HUES48 (cell line): ENCODE results near the gene IGSF1.
A peak's percentile ranks its signal among the peaks of the same experiment; 100 is the strongest.
"Not testable (repeated sequence)": the region's sequence is repeated elsewhere in the genome, so short reads cannot be mapped to it uniquely, and the experiment has no call there.

Experiments used
- H3K27ac ChIP-seq: one replicate; pipeline ENCODE4 v1.7.0; 2013; ENCODE audit warnings: low read depth, low read length, inconsistent platforms
- H3K27me3 ChIP-seq: 2 replicates; pipeline ENCODE4 v1.6.1; 2013; ENCODE audit warnings: mild to moderate bottlenecking, low read length; ENCODE audit not compliant: control insufficient read depth, insufficient read depth
- H3K36me3 ChIP-seq: 2 replicates; pipeline ENCODE4 v1.6.1; 2013; ENCODE audit warnings: low read length; ENCODE audit not compliant: control insufficient read depth, insufficient read depth
- H3K4me1 ChIP-seq: 2 replicates; pipeline ENCODE4 v1.6.1; 2013; ENCODE audit warnings: mild to moderate bottlenecking, low read length; ENCODE audit not compliant: control insufficient read depth, insufficient read depth
- H3K4me3 ChIP-seq: 2 replicates; pipeline ENCODE4 v1.5.1; 2013; ENCODE audit warnings: mild to moderate bottlenecking, low read depth, low read length
- H3K9ac ChIP-seq: 2 replicates; pipeline ENCODE4 v1.6.1; 2013; ENCODE audit warnings: mild to moderate bottlenecking, low read depth, low read length, moderate library complexity
- H3K9me3 ChIP-seq: 2 replicates; pipeline ENCODE4 v1.6.1; 2013; ENCODE audit warnings: low read length; ENCODE audit not compliant: control insufficient read depth, insufficient read depth

IGSF1 gene

GRCh38 chrX:131271826-131272225 is 17.3 kb downstream of the IGSF1 start:
- peaks cover 6% of the 10 kb centered on the region; the same call in 1 of the 2 replicates for H3K36me3 ChIP-seq
- no peaks in the 10 kb centered on the region for H3K27me3 ChIP-seq
- H3K4me1 ChIP-seq, result peaks cover 15% of the 10 kb centered on the region
- H3K9ac ChIP-seq, result no peak overlapping the region
- no peak overlapping the region for H3K27ac ChIP-seq
- H3K9me3 ChIP-seq, result no peaks in the 10 kb centered on the region
- H3K4me3 ChIP-seq, result no peak overlapping the region

- Histone ChIP-seq H3K4me1 (peaks cover 15% of the 10 kb centered on the region), H3K9ac (no peak overlapping the region), H3K36me3 (peaks cover 6% of the 10 kb centered on the region; the same call in 1 of the 2 replicates), H3K9me3 (no peaks in the 10 kb centered on the region), H3K27ac (no peak overlapping the region), H3K4me3 (no peak overlapping the region), H3K27me3 (no peaks in the 10 kb centered on the region)
Measured at GRCh38 chrX:131271274-131271673, 17.8 kb downstream of the IGSF1 start.

GRCh38 chrX:131270080-131270479 is 19.0 kb downstream of the IGSF1 start:
- no peak overlapping the region for H3K27ac ChIP-seq
- no peak overlapping the region for H3K9ac ChIP-seq
- H3K9me3 ChIP-seq, result no peaks in the 10 kb centered on the region
- no peaks in the 10 kb centered on the region for H3K27me3 ChIP-seq
- H3K4me1 ChIP-seq, result peaks cover 15% of the 10 kb centered on the region
- H3K4me3 ChIP-seq, result no peak overlapping the region
- peaks cover 6% of the 10 kb centered on the region; the same call in 1 of the 2 replicates for H3K36me3 ChIP-seq

- H3K4me3 ChIP-seq, result no peak overlapping the region
- H3K36me3 ChIP-seq, result no peaks in the 10 kb centered on the region
- H3K27me3 ChIP-seq, result no peaks in the 10 kb centered on the region
- no peaks in the 10 kb centered on the region for H3K9me3 ChIP-seq
- H3K27ac ChIP-seq, result no peak overlapping the region
- H3K9ac ChIP-seq, result no peak overlapping the region
- peaks cover 4% of the 10 kb centered on the region; the same call in 1 of the 2 replicates for H3K4me1 ChIP-seq
Measured at GRCh38 chrX:131264665-131265064, 24.4 kb downstream of the IGSF1 start.

- Histone ChIP-seq H3K36me3 (no peaks in the 10 kb centered on the region), H3K27me3 (no peaks in the 10 kb centered on the region), H3K4me3 (no peak overlapping the region), H3K9me3 (no peaks in the 10 kb centered on the region), H3K9ac (no peak overlapping the region), H3K4me1 (peaks cover 4% of the 10 kb centered on the region; the same call in 1 of the 2 replicates), H3K27ac (no peak overlapping the region)
Measured at GRCh38 chrX:131264053-131264452, 25.1 kb downstream of the IGSF1 start.

- Histone ChIP-seq H3K27me3 (no peaks in the 10 kb centered on the region), H3K36me3 (no peaks in the 10 kb centered on the region), H3K9ac (no peak overlapping the region), H3K27ac (no peak overlapping the region), H3K9me3 (no peaks in the 10 kb centered on the region), H3K4me1 (peaks cover 4% of the 10 kb centered on the region; the same call in 1 of the 2 replicates), H3K4me3 (no peak overlapping the region)
Measured at GRCh38 chrX:131262738-131263679, 26.1 kb downstream of the IGSF1 start.

GRCh38 chrX:131262200-131262599 is 26.9 kb downstream of the IGSF1 start:
- no peak overlapping the region for H3K9ac ChIP-seq
- H3K4me1 ChIP-seq, result peaks cover 4% of the 10 kb centered on the region; the same call in 1 of the 2 replicates
- no peaks in the 10 kb centered on the region for H3K36me3 ChIP-seq
- H3K9me3 ChIP-seq, result no peaks in the 10 kb centered on the region
- no peaks in the 10 kb centered on the region for H3K27me3 ChIP-seq
- H3K4me3 ChIP-seq, result no peak overlapping the region
- H3K27ac ChIP-seq, result no peak overlapping the region

GRCh38 chrX:131257367-131257766 is 31.7 kb downstream of the IGSF1 start:
- Histone ChIP-seq H3K9ac (no peak overlapping the region), H3K27ac (no peak overlapping the region), H3K4me3 (no peak overlapping the region), H3K9me3 (no peaks in the 10 kb centered on the region), H3K27me3 (no peaks in the 10 kb centered on the region), H3K4me1 (no peaks in the 10 kb centered on the region; the same call in 1 of the 2 replicates), H3K36me3 (no peaks in the 10 kb centered on the region)

GRCh38 chrX:131250984-131251738 is 37.9 kb downstream of the IGSF1 start:
- H3K9ac ChIP-seq, H3K4me1 ChIP-seq, H3K36me3 ChIP-seq, H3K27ac ChIP-seq, H3K27me3 ChIP-seq, H3K9me3 ChIP-seq: not testable (repeated sequence)
- peak overlapping the region; percentile 30; the same call in 1 of the 2 replicates for H3K4me3 ChIP-seq

GRCh38 chrX:131239057-131239456 is 50.0 kb downstream of the IGSF1 start:
- H3K27me3 ChIP-seq, result peaks cover 5% of the 10 kb centered on the region; the same call in 1 of the 2 replicates
- H3K27ac ChIP-seq, result no peak overlapping the region
- no peak overlapping the region for H3K9ac ChIP-seq
- no peaks in the 10 kb centered on the region for H3K36me3 ChIP-seq
- no peaks in the 10 kb centered on the region for H3K9me3 ChIP-seq
- no peak overlapping the region for H3K4me3 ChIP-seq
- H3K4me1 ChIP-seq, result no peaks in the 10 kb centered on the region

- Histone ChIP-seq H3K9me3 (no peaks in the 10 kb centered on the region), H3K27me3 (peaks cover 2% of the 10 kb centered on the region; the same call in 1 of the 2 replicates), H3K27ac (no peak overlapping the region), H3K36me3 (no peaks in the 10 kb centered on the region), H3K4me1 (peaks cover 8% of the 10 kb centered on the region), H3K9ac (no peak overlapping the region), H3K4me3 (no peak overlapping the region)
Measured at GRCh38 chrX:131237363-131237762, 51.7 kb downstream of the IGSF1 start.
